Fibroblast of mammary gland (primary cell): ENCODE measurements around the gene PLOD2.

Experiments used
- DNase-seq: peaks from one replicate; pipeline ENCODE4 v3.0.0-alpha.2; 2010; ENCODE audit warnings: low read depth
- H3K4me3 ChIP-seq: 2 replicates; pipeline ENCODE4 v1.5.1; 2011; ENCODE audit warnings: low read depth, mild to moderate bottlenecking, low read length, moderate library complexity; ENCODE audit not compliant: control insufficient read depth
- CTCF ChIP-seq: conservative IDR thresholded peaks from 2 replicates; pipeline ENCODE4 v1.5.1; 2011; ENCODE audit warnings: low read depth, low read length, inconsistent platforms; ENCODE audit not compliant: control insufficient read depth, insufficient read depth

The PLOD2 gene

GRCh38 chr3:146153429-146153828 is 7.6 kb downstream of the PLOD2 start:
- no peak for TF ChIP-seq CTCF
- no peak overlapping the region for H3K4me3 ChIP-seq

GRCh38 chr3:146152834-146153233 is 8.2 kb downstream of the PLOD2 start:
- no peak for DNase-seq
- no peak overlapping the region for H3K4me3 ChIP-seq
- TF ChIP-seq CTCF, result no peak

More at GRCh38 chr3:146153429-146153828, 7.6 kb downstream of the PLOD2 start:
- no peak for DNase-seq

- peak; percentile 47 for DNase-seq
- TF ChIP-seq CTCF, result peak; percentile 46
- H3K4me3 ChIP-seq, result no peak overlapping the region
Observed at GRCh38 chr3:146148468-146148931, 12.5 kb downstream of the PLOD2 start.

- no peak for DNase-seq
- H3K4me3 ChIP-seq, result no peak overlapping the region
- TF ChIP-seq CTCF, result no peak
Observed at GRCh38 chr3:146145642-146146041, 15.3 kb downstream of the PLOD2 start.

GRCh38 chr3:146142757-146143156 is 18.2 kb downstream of the PLOD2 start:
- H3K4me3 ChIP-seq, result no peak overlapping the region
- DNase-seq, result peak; percentile 71
- TF ChIP-seq CTCF, result no peak

GRCh38 chr3:146139586-146140110 is 21.3 kb downstream of the PLOD2 start:
- TF ChIP-seq CTCF, result no peak
- DNase-seq, result no peak
- no peak overlapping the region for H3K4me3 ChIP-seq

GRCh38 chr3:146138902-146139301 is 22.1 kb downstream of the PLOD2 start:
- DNase-seq, result no peak
- TF ChIP-seq CTCF, result no peak
- H3K4me3 ChIP-seq, result no peak overlapping the region
